GM18505 (cell line): ENCODE data around the gene FIG4.
"Not testable (repeated sequence)": the region's sequence is repeated elsewhere in the genome, so short reads cannot be mapped to it uniquely, and the experiment has no call there.

Source experiments
- ATAC-seq: cut with Tn5 transposase; IDR thresholded peaks from one replicate; pipeline ENCODE4 v1.9.1; 2021; ENCODE audit not compliant: unreplicated experiment
- POLR2A ChIP-seq: IDR thresholded peaks from 4 replicates; pipeline ENCODE4 v1.6.1; 2011; ENCODE audit warnings: borderline replicate concordance; ENCODE audit not compliant: insufficient read depth, insufficient read length; ENCODE audit errors: extremely low read depth

Gene FIG4

GRCh38 chr6:109854541-109855308 lies 163.6 kb downstream of the FIG4 start:
- no peak for ATAC-seq
- no peak for TF ChIP-seq POLR2A

- not testable (repeated sequence) for ATAC-seq
Observed at GRCh38 chr6:109855476-109856040, 164.5 kb downstream of the FIG4 start.

- TF ChIP-seq POLR2A: no peak
- ATAC-seq: no peak
Observed at GRCh38 chr6:109861946-109862345, 170.8 kb downstream of the FIG4 start.

- no peak for ATAC-seq
- TF ChIP-seq POLR2A: no peak
Observed at GRCh38 chr6:109864050-109864449, 173.0 kb downstream of the FIG4 start.

- TF ChIP-seq POLR2A: no peak
- no peak for ATAC-seq
Observed at GRCh38 chr6:109865968-109866367, 174.9 kb downstream of the FIG4 start.

- ATAC-seq: no peak
- TF ChIP-seq POLR2A: no peak
Observed at GRCh38 chr6:109867009-109867969, 176.2 kb downstream of the FIG4 start.

- ATAC-seq: no peak
- TF ChIP-seq POLR2A: no peak
Observed at GRCh38 chr6:109867970-109868358, 176.9 kb downstream of the FIG4 start.

GRCh38 chr6:109869398-109870088 lies 178.4 kb downstream of the FIG4 start:
- not testable (repeated sequence) for ATAC-seq

- no peak for ATAC-seq
- TF ChIP-seq POLR2A: no peak
Observed at GRCh38 chr6:109870089-109870410, 179.0 kb downstream of the FIG4 start.

GRCh38 chr6:109872549-109872948 lies 181.5 kb downstream of the FIG4 start:
- ATAC-seq: no peak
- no peak for TF ChIP-seq POLR2A

- TF ChIP-seq POLR2A: no peak
- ATAC-seq: no peak
Observed at GRCh38 chr6:109872968-109873545, 182.0 kb downstream of the FIG4 start.

- no peak for ATAC-seq
Observed at GRCh38 chr6:109874086-109874485, 183.0 kb downstream of the FIG4 start.

GRCh38 chr6:109874621-109875020 lies 183.5 kb downstream of the FIG4 start:
- no peak for ATAC-seq

More at GRCh38 chr6:109874086-109874485, 183.0 kb downstream of the FIG4 start:
- TF ChIP-seq POLR2A: no peak

More at GRCh38 chr6:109874621-109875020, 183.5 kb downstream of the FIG4 start:
- TF ChIP-seq POLR2A: no peak
